HG03039 (cell line): Measurements from ENCODE around the gene DBH.

Experiments
- ATAC-seq: cut with Tn5 transposase; IDR thresholded peaks from one replicate; pipeline ENCODE4 v1.9.1; 2021; ENCODE audit warnings: mild to moderate bottlenecking, moderate library complexity; ENCODE audit not compliant: unreplicated experiment

DBH gene

DNA sequence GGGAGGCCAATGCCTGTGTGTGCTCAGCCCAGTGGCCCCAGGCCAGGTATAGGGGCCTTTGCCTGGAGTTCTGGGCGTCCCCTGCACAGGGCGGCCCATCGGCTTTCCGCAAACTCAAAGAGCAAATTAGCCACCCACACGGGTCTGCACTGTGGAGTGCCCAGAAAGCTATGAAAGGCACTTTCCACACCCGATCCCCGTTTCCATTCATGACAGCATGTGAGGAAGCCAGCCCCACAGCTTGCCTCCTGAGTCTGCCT is 5.2 kb downstream of the DBH start:
- ATAC-seq = no peak

DNA sequence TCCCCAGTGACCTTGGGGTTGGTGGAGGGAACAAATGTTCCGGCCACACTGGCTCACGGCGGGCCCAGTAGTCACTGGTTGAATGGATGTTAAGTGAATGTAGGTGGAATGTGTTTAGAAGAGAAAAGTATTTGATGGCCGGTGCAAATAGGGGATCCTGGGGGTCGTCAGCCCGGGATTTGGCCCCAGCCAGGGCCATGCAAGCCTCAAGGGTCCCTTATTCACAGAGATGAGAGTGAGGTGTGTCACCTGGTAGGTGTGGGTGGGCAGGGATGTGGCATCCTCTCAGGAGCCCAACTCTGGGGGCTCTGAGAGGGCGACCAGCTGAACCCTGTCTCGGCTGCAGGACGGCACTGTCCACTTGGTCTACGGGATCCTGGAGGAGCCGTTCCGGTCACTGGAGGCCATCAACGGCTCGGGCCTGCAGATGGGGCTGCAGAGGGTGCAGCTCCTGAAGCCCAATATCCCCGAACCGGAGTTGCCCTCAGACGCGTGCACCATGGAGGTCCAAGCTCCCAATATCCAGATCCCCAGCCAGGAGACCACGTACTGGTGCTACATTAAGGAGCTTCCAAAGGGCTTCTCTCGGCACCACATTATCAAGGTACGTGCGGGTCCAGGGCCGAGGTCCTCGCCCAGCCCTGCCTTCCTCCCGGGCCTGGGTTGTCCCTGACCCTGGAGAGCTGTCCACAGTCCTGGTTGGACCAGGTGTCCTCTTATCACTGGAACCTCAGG is 5.9 kb downstream of the DBH start:
- ATAC-seq = no peak

GRCh38 chr9:133642708-133643361 is 6.7 kb downstream of the DBH start:
- ATAC-seq = no peak

GRCh38 chr9:133643362-133643755 is 7.2 kb downstream of the DBH start:
- ATAC-seq = no peak

DNA sequence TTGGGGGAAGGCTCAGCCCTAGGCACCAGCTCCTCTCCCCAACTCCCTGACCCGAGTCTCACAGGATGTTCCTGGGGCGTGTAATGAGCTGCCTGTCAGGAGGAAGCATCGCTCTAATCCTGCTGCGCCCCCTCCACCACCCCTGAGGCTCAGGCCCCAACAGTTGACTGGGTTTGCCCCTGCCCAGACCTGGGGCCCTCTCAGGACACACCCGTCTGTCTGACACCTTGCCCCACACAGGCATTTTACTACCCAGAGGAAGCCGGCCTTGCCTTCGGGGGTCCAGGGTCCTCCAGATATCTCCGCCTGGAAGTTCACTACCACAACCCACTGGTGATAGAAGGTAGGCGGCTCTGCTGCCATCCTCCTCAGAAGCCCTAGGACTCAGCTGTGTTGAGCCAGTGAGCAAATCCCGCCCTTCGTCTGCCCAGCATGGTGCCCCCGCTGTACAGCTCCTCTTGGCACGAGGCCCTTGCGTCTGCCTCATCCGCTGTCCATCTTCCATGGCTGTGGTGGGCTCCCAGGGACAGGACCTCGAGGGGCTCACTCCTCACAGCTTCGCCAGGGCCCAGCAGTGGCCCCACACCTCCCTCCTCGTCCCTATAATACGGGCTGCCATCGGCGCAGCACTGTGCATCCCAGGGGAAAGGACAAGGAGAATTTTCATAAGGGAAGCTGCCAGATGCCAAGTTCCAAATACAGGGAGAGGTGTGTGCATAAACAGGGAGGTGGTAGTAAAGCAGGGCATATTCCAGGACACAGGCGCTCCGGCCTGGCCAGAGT is 8.0 kb downstream of the DBH start:
- ATAC-seq = no peak

DNA sequence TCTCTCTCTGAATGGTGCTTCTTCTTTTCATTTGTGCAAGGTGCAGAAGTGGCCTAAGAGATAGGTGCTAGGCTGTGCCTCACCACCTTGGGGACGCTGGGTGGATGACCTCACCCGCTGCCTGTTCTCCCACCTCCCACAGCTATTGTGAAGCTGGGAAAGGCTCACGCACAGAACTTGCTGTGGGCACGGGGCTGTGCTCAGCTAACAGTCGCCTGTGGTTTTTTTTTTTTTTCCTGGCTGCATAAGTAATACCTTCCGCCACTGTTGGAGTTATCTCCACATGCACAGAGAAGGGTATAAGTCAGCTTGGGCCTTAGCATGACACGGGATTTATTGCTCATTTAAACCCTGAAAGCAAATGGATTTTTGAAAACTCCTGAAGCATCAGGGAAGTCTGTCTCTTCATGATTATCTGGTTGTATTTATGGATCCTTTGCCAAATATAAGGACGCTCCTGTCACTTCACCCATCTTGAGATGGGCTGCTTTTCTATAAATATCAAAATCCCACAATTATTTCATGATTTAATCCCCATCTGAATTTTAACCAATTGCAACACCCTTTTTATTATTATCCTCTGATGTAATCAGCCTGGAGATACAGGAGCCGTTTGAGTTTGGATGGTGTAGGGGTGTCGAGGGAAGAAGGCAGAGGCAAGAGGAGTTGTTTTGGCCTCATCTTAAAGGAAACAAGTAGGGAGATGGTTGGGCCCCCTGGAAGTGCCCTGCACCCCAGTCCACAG is 9.0 kb downstream of the DBH start:
- ATAC-seq = no peak

DNA sequence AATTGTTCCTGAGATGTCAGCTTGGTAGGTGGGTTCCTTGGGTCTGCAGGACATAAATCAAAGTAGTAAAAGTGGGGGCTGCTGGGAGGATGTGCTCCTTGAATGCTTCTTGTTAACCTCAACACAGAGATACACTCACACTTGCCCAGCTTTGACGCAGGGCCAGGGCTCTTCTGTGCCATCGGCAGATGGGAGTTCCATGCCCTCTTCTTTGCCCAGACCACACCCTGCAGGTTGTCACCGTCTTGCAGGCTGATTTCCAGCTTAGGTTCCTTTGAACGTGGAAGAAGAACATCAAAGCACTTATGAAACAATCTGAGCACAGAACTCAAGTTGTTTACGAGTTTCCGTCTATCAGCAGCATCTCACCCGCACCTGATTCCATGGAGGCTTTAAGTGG is 11.0 kb downstream of the DBH start:
- ATAC-seq = no peak

DNA sequence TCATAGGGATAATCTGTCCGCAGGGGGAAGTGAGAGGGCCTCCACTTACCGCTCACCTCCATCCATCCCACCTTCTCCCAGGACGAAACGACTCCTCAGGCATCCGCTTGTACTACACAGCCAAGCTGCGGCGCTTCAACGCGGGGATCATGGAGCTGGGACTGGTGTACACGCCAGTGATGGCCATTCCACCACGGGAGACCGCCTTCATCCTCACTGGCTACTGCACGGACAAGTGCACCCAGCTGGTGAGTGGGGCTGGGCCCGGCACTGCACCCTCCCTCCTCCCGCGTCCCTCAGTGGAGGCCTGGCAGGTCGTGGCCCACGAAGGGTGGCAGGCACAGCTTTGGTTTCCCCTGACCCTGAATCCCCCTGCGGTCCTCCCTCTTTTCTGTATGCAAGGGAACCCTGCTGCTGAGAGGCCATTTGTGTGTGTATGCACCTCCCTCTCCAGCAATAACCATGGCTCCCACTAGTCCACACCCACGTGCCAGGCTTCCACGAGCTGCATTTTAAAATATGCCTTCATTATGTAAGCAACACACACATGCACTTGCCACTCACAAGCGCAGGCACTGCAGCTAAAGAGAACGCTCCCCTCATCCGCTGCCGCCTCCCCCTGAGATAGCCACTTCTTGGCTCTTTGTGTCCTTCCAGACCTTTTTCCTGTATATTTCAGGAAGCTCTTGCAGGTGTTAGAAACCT is 11.8 kb downstream of the DBH start:
- no peak for ATAC-seq

DNA sequence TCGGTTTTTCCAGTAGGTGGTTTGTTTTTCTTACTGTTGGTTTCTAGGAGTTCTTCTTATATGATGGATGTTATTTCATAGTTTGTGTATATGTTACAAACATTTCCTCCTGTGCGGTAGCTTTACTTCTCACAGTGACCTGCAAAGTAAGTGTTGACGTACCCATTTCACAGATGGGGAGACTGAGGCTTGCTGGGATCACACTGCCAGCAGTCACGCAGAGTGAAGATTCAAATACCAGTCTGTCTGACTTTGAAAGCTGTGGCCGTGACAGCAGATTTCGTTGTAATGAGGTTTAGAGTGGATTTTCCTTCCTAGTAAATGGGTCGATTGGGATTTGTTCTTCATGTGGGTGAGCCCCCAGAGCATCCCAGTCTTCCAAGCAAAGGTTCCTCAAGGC is 13.0 kb downstream of the DBH start:
- ATAC-seq = no peak

- no peak for ATAC-seq
These were observed 13.9 kb downstream of the DBH start for GRCh38 chr9:133650026-133650425.

DNA sequence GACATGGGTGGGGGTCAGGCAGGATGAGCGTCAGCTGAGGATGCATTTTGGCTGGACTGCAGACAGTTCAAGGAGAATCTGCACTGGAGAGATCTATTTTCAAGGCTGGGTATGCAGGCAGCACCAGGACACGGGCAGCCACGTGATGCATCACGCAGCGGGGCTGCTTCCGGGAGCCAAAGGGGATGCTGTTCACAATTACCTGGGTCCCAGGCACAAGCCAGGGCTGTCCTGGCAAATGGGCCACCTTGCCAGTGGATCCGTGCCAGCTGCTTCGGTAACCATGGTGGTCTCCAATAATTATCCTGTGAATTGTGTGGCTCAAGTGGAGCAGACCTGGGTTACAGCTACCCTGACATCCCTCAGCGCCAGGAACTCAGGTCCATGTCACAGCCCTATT is 17.5 kb downstream of the DBH start:
- ATAC-seq = no peak

DNA sequence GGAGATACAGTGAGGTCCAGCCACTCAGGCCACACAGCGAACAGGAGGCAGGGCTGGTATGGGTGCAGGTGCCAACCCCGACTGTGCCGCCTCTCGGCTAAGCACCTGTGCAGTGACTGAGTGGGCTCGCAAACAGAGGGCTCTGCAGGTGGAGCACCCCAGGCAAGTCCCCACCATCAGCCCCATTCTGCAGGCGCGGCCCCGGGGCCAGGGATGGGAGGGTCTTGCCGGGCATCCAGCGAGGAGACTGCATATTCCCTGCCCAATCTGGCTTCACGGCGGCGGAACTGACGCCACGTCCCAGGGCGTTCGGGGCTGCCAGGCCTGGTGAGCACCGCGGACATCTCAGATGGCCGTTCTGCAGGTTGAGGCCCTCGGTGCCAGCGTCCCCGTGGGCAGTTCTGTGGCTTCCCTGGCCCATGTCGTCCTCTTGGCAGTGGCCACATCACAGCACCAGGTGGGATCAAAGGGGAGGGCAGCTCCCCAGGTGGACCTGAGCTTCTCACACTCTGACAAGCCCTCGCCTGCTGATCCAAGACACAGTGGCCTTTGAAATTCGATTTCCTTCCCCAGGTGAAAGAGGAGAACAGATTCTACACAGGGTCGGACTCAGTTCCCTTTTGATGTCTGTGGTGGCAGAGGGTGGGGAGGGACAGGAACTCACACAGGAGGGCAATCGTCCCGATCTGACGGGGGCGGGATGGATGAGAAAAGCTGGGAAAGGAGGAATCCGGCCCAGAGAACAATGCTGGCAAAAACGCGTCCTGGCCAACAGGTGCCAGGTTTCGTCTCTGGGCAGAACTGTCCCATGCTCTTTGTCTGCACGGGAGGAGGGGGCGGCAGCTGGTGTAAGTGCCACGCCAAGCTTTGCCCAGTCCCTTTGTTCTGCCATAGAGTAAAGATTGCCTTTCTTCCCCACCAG is 18.8 kb downstream of the DBH start:
- no peak for ATAC-seq

DNA sequence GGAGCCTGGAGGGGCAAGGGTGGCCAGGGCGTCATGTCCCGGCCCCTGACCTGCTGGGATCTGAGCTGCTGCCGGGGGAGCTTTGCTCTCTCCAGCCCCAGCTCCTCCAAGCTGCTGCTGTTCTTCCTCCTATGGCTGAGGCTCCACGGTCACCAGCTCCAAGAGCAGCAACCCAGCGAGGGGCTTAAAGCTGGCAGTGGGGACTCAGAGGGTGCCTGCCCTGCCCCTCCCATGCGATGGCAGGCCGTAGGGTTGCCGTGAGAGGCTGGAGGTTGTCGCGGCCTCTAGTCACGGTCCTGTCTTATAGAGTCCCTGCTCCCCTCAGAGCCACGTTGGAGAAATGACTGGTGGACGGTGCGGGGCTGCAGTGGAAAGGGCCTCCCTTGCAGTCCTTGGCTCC is 19.5 kb downstream of the DBH start:
- ATAC-seq = no peak

GRCh38 chr9:133656211-133657119 is 20.3 kb downstream of the DBH start:
- ATAC-seq = no peak

DNA sequence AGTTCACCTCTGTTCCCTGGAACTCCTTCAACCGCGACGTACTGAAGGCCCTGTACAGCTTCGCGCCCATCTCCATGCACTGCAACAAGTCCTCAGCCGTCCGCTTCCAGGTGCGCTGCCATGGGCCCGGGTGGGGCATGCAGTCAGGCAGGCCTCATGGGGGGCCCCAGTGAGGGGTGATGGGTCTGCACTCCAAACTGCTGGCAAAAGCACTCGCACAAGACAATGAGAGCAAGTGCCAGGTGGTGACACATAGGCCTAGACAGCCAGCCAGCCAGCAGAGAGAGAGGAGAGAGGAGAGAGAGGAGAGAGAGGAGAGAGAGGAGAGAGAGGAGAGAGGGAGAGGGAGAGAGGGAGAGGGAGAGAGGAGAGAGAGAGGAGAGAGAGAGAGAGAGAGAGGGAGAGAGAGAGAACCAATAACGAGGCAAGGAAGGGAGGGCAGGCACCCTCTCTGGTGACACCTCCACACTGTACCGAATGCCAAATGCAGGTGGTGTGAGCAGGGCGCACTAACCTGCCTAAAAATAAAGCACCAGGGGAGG is 21.0 kb downstream of the DBH start:
- no peak for ATAC-seq

DNA sequence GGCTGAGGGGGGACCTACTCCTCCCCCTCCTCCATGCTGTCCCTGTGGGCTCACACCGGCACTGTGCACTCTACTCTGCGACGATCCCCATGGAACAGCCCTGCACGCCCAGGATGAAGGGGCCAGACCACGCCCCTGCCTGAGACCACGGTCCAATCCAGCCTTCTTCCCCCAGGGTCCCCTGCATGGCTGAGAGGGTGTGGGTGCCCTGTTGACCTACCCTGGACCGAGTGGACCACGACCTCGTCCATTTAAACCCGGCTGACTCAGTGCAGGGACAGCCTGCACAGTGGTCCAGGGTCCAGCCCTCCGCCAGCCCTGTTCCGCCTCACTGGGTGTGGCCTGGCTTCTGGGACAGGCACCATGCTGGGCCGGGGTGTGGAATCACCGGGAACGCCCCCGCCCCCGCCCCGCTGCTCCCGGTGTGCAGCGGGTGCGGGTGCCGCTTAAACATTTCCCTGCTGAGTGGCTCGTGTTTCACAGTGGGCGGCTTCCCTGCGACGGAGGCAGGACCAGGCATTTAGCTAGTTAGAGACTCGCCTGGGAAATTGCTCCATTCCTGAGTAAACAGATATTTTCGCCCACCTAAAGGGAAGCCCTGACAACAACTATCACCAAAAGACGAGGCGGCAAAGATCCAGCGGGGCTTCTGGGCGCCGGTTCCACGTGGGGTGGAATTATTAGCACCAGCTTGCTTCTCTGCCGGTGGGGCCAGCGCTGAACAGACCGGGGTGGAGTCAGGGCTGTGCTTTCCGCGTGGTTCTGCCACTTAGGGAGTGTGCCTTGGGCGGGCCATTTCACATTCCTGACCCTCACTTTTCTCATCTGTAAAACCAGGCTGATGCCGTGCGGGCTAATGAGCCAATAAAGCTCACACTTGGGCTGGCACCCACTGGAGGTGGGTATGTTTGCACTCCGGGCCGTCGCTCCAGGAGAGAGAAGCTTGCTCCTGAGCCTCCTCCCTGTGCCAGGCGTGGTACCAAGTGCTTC is 22.6 kb downstream of the DBH start:
- ATAC-seq = no peak

- ATAC-seq = no peak
These were observed 23.4 kb downstream of the DBH start for GRCh38 chr9:133659516-133659915.
